ENCODE measurements around the gene SYNPR.
"Not testable (repeated sequence)": the region's sequence is repeated elsewhere in the genome, so short reads cannot be mapped to it uniquely, and the experiment has no call there.

Gene SYNPR

GRCh38 chr3:63644212-63644797, 366.2 kb downstream of the SYNPR start:
- DNase-seq = no peak

- DNase-seq = not testable (repeated sequence)
These were observed 367.0 kb downstream of the SYNPR start for GRCh38 chr3:63644928-63645781.

GRCh38 chr3:63652066-63652725, 374.1 kb downstream of the SYNPR start, which contains the start of gene SNTN:
SNTN (plus strand) TSS chr3:63652675; CDS start chr3:63652688, 13 bp downstream.
- DNase-seq = no peak

- DNase-seq = no peak
These were observed 376.1 kb downstream of the SYNPR start for GRCh38 chr3:63654211-63654610.

- DNase-seq = no peak
These were observed 376.8 kb downstream of the SYNPR start for GRCh38 chr3:63654931-63655330.

GRCh38 chr3:63655519-63655918, 377.4 kb downstream of the SYNPR start:
- DNase-seq = no peak

- no peak for DNase-seq
These were observed 378.7 kb downstream of the SYNPR start for GRCh38 chr3:63656786-63657185.

GRCh38 chr3:63661242-63661641, 383.1 kb downstream of the SYNPR start:
- DNase-seq = no peak

- DNase-seq = no peak
These were observed 383.9 kb downstream of the SYNPR start for GRCh38 chr3:63662011-63662410.

- no peak for DNase-seq
These were observed 384.4 kb downstream of the SYNPR start for GRCh38 chr3:63662500-63662899.
